ENCODE results near the gene CRYBA1. TPM values are rescaled to one million over a fixed set of nuclear protein-coding genes. Genes with fewer than 3 reads are reported as not detected.
A peak's percentile ranks its signal among the peaks of the same experiment; 100 is the strongest.

CRYBA1 gene
- total RNA-seq, 1 donor from 2014 or later = not detected

DNA sequence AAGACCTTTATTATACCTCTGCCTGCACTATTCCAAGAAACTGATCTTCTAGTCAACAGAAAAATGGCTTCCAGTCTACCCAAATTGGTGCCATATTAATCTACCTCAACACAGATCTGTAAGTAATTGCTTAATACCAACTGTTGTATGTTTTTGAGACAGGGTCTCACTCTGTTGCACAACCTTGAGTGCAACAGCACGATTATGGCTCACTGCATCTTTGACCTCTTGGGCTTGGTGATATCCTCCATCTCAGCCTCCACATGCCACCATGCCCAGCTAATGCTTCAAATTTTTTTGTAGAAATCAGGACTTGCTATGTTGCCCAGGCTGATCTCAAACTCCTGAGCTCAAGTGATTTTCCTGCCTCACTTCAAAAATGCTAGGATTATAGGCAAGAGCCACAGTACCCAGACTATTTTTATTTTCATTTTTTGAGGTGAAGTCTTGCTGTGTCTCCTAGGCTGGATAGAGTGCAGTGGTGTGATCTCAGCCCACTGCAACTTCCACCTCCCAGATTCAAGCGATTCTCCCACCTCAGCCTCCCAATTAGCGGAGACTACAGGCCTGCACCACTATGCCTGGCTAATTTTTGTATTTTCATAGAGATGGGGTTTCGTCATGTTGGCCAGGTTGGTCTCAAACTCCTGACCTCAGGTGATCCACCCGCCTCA, 32.9 kb downstream of the CRYBA1 start:
- POLR2A ChIA-PET = interaction anchor here (3.7 kb wide), 1 partner anchor 14 kb away, joined by 12 read pairs; the partner anchor contains the start of gene NUFIP2

DNA sequence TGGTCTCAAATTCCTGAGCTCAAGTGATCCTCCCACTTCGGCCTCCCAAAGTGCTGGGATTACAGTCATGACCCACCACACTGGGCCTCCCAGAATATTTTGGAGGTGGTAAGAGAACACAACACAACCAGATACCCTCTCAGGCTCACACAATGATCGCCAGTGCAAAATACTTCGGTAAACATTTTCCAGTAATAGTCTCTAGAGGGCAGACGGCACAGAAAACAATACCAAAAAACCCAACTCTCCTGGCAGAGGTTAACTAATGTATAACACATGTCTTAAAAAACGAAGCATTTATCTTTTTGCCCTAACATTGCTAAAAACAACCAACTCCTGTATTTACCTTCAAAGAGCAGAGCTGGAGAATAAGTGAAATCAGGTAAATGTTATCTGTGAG, 36.8 kb downstream of the CRYBA1 start:
- TF ChIP-seq, protein P1, sequence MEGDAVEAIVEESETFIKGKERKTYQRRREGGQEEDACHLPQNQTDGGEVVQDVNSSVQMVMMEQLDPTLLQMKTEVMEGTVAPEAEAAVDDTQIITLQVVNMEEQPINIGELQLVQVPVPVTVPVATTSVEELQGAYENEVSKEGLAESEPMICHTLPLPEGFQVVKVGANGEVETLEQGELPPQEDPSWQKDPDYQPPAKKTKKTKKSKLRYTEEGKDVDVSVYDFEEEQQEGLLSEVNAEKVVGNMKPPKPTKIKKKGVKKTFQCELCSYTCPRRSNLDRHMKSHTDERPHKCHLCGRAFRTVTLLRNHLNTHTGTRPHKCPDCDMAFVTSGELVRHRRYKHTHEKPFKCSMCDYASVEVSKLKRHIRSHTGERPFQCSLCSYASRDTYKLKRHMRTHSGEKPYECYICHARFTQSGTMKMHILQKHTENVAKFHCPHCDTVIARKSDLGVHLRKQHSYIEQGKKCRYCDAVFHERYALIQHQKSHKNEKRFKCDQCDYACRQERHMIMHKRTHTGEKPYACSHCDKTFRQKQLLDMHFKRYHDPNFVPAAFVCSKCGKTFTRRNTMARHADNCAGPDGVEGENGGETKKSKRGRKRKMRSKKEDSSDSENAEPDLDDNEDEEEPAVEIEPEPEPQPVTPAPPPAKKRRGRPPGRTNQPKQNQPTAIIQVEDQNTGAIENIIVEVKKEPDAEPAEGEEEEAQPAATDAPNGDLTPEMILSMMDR (IDR thresholded peaks at IDR 0.05) = no peak
- Mint-ChIP-seq H3K4me1 (peaks cover 44% of the 10 kb centered on the region), H3K36me3 (ENCODE audit: low read depth) (peaks cover 87% of the 10 kb centered on the region), H3K27me3 (no peaks in the 10 kb centered on the region), H3K27ac (no peak overlapping the region), H3K4me3 (no peak overlapping the region), H3K9me3 (peaks cover 4% of the 10 kb centered on the region)
- ATAC-seq (ENCODE audit: low read depth) (no peak), DNase-seq (no peak)
- intact Hi-C loops (cut with micrococcal nuclease) = no loop called here
- POLR2A ChIA-PET = no interaction called here
- CTCF ChIA-PET = interaction anchor here (1.2 kb wide), 1 partner anchor 159 kb away, joined by 4 read pairs; no protein-coding TSS in a partner anchor

More for the DNA sequence above, 32.9 kb downstream of the CRYBA1 start:
- Mint-ChIP-seq H3K27ac (no peak overlapping the region), H3K4me3 (no peak overlapping the region), H3K9me3 (peaks cover 7% of the 10 kb centered on the region), H3K36me3 (ENCODE audit: low read depth) (peaks cover 86% of the 10 kb centered on the region), H3K4me1 (peaks cover 54% of the 10 kb centered on the region), H3K27me3 (no peaks in the 10 kb centered on the region)
- CTCF ChIA-PET = no interaction called here
- TF ChIP-seq, protein P1 (IDR thresholded peaks at IDR 0.05) = no peak
- intact Hi-C loops (cut with micrococcal nuclease) = no loop called here
- ATAC-seq (ENCODE audit: low read depth) (no peak), DNase-seq (no peak)

DNA sequence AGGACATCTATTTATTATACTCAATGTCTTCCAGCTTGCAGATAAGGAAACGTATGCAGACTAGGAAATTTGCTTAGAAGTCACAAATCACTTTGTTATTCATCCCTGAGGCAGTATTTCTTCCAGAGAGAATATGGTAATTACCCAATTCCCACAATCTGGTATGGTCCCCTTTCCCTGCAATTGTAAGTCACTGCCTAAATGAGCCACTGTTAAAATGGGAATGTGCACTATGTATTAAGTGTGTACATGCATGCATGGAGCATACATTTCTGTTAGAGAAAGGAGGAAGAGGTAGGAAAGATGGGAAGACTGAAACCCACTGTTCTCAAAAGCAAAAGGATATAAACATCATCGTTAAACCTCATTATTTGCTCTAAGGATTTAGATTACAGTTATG, 37.3 kb downstream of the CRYBA1 start:
- no peak for ATAC-seq (ENCODE audit: low read depth)
- H3K36me3 Mint-ChIP-seq (ENCODE audit: low read depth) = peaks cover 87% of the 10 kb centered on the region
- TF ChIP-seq, protein P1 (IDR thresholded peaks at IDR 0.05) = no peak
- ChIA-PET POLR2A (interaction anchor here (0.7 kb wide), 1 partner anchor 421 kb away, joined by 6 read pairs; no protein-coding TSS in a partner anchor), CTCF (no interaction called here)
- H3K9me3 Mint-ChIP-seq = peaks cover 4% of the 10 kb centered on the region
- H3K4me1 Mint-ChIP-seq = peaks cover 45% of the 10 kb centered on the region
- H3K27ac Mint-ChIP-seq = no peak overlapping the region
- DNase-seq = no peak
- intact Hi-C loops (cut with micrococcal nuclease) = no loop called here
- no peak overlapping the region for H3K4me3 Mint-ChIP-seq
- H3K27me3 Mint-ChIP-seq = no peaks in the 10 kb centered on the region

DNA sequence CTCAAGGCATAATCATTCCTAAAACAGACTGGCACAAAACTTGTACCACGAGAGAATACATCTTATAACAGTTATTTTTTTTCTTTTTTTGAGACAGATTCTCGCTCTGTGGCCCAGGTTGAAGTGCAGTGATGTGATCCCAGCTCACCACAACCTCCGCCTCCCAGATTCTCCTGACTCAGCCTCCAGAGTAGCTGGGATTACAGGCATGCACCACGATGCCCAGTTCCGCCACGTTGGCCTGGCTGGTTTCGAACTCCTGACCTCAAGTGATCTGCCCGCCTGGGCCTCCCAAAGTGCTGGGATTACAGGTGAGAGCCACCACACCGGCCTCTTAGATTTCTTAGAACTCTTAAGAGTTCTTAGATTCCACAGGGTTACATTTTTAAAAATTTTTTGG, 43.2 kb downstream of the CRYBA1 start:
- ATAC-seq (ENCODE audit: low read depth) = no peak
- H3K4me3 Mint-ChIP-seq = peak overlapping the region; percentile 16
- POLR2A ChIA-PET = no interaction called here

More for the DNA sequence above, 43.2 kb downstream of the CRYBA1 start:
- Mint-ChIP-seq H3K27ac (no peak overlapping the region), H3K27me3 (no peaks in the 10 kb centered on the region), H3K9me3 (no peaks in the 10 kb centered on the region), H3K4me1 (peaks cover 65% of the 10 kb centered on the region), H3K36me3 (ENCODE audit: low read depth) (peaks cover 63% of the 10 kb centered on the region)
- TF ChIP-seq, protein P1 (IDR thresholded peaks at IDR 0.05) = no peak
- CTCF ChIA-PET = interaction anchor here (0.5 kb wide), 1 partner anchor 174 kb away, joined by 3 read pairs; no protein-coding TSS in a partner anchor
- intact Hi-C loops (cut with micrococcal nuclease) = loop anchor here (2.0 to 5.0 kb wide), 5 partner anchors 15 to 693 kb away; partner anchors contain the start of genes ABHD15, SPAG5, SSH2 and TP53I13
- DNase-seq = no peak
